Endodermal cell (in vitro differentiated cells): ENCODE results near the gene KCTD7. TPM values are rescaled to one million over a fixed set of nuclear protein-coding genes. Genes with fewer than 3 reads are reported as not detected.
"Not testable (repeated sequence)": the region's sequence is repeated elsewhere in the genome, so short reads cannot be mapped to it uniquely, and the experiment has no call there.

Source experiments
- DNase-seq: peaks from one replicate; pipeline ENCODE4 v3.0.0-alpha.2; 2017
- H3K27ac ChIP-seq: 2 replicates; pipeline ENCODE4 v1.5.1; 2013; ENCODE audit warnings: mild to moderate bottlenecking, low read depth, low read length, moderate library complexity
- H3K27me3 ChIP-seq: 2 replicates; pipeline ENCODE4 v1.6.1; 2013; ENCODE audit warnings: mild to moderate bottlenecking, low read length, moderate library complexity; ENCODE audit not compliant: insufficient read depth, control insufficient read depth, poor library complexity, severe bottlenecking
- H3K36me3 ChIP-seq: 2 replicates; pipeline ENCODE4 v1.7.0; 2013; ENCODE audit warnings: mild to moderate bottlenecking, low read length, moderate library complexity; ENCODE audit not compliant: control insufficient read depth, insufficient read depth
- H3K4me1 ChIP-seq: one replicate; pipeline ENCODE4 v1.7.0; 2013; ENCODE audit warnings: low read length; ENCODE audit not compliant: control insufficient read depth, insufficient read depth
- H3K4me3 ChIP-seq: 2 replicates; pipeline ENCODE4 v1.5.1; 2013; ENCODE audit warnings: mild to moderate bottlenecking, low read length, moderate library complexity
- H3K9ac ChIP-seq: 2 replicates; pipeline ENCODE4 v1.6.1; 2013; ENCODE audit warnings: mild to moderate bottlenecking, low read length, moderate library complexity; ENCODE audit not compliant: poor library complexity, severe bottlenecking; ENCODE audit errors: extremely low read depth
- H3K9me3 ChIP-seq: 2 replicates; pipeline ENCODE4 v1.6.1; 2013; ENCODE audit warnings: mild to moderate bottlenecking, low read length, moderate library complexity; ENCODE audit not compliant: control insufficient read depth
- H3K27ac Mint-ChIP-seq: 2 replicates; pipeline ENCODE4 v1.8.0; 2020; ENCODE audit warnings: mixed read lengths
- H3K27me3 Mint-ChIP-seq: 2 replicates; pipeline ENCODE4 v1.8.0; 2021; ENCODE audit warnings: mild to moderate bottlenecking, mixed read lengths; ENCODE audit not compliant: insufficient read depth
- H3K36me3 Mint-ChIP-seq: 2 replicates; pipeline ENCODE4 v1.8.0; 2020; ENCODE audit warnings: low read depth, mixed read lengths
- H3K4me1 Mint-ChIP-seq: 2 replicates; pipeline ENCODE4 v1.8.0; 2020; ENCODE audit warnings: mixed read lengths
- H3K4me3 Mint-ChIP-seq: 2 replicates; pipeline ENCODE4 v1.8.0; 2020; ENCODE audit warnings: mild to moderate bottlenecking, moderate library complexity, mixed read lengths
- H3K9me3 Mint-ChIP-seq: 2 replicates; pipeline ENCODE4 v1.8.0; 2020; ENCODE audit warnings: mild to moderate bottlenecking, mixed read lengths
- WGBS, 2 experiments: methylation state at CpG; one replicate each; pipeline versions ENCODE4 v1.1.5 to v1.1.7; 2013; ENCODE audit warnings: missing lambda C conversion rate in 2 of 2, mixed read lengths in 1 of 2; ENCODE audit not compliant: insufficient coverage in 1 of 2, insufficient read length in 1 of 2; 5-methylcytosine and 5-hydroxymethylcytosine counted together
- total RNA-seq, 2 donors: library from RNA; stranded (reverse); fragmentation: NEBNext Ultra II Directional in 1 of 2; extraction: Animal tissue kit (Norgen Biotek cat#: 25700) in 1 of 2; gene quantifications; 2 replicates in 1 of 2; 3 replicates in 1 of 2; pipeline ENCODE4 v1.2.1, GENCODE V29; 2021
- TF ChIP-seq, protein P1 (sequence below): fragments of 200-600 bp; sonication (generic); conservative IDR thresholded peaks from 2 replicates; pipeline ENCODE4 v1.5.0; 2021; ENCODE audit warnings: antibody characterized with exemption, mild to moderate bottlenecking

Gene KCTD7
- total RNA-seq, 2 donors from 2014 or later = 13.1 to 15.6 TPM

DNA sequence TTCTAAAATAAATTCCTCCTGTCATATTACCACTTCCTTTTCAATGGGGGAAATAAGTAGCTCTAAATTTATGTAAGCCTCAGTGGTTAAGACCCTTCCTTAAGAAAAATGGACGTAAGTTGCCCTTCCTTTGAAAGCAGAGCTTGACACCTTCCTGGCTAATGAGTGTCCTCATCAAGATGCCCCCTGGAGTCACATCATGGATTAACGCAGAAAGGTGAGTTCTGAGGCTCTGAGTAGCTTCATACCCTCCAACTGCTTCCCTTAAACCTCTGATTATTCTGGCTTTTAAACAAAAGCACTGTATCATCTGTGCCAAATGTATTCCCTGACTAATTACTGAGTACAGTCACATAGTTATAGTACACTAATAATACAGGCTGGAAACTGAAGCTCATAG is 14.7 kb downstream of the KCTD7 start:
- no peak for DNase-seq
- Histone ChIP-seq H3K4me1 (peaks cover 9% of the 10 kb centered on the region), H3K27ac (no peak overlapping the region), H3K4me3 (no peak overlapping the region), H3K9me3 (no peaks in the 10 kb centered on the region), H3K36me3 (peaks cover 71% of the 10 kb centered on the region), H3K27me3 (no peaks in the 10 kb centered on the region), H3K9ac (no peak overlapping the region)
- TF ChIP-seq, protein P1, sequence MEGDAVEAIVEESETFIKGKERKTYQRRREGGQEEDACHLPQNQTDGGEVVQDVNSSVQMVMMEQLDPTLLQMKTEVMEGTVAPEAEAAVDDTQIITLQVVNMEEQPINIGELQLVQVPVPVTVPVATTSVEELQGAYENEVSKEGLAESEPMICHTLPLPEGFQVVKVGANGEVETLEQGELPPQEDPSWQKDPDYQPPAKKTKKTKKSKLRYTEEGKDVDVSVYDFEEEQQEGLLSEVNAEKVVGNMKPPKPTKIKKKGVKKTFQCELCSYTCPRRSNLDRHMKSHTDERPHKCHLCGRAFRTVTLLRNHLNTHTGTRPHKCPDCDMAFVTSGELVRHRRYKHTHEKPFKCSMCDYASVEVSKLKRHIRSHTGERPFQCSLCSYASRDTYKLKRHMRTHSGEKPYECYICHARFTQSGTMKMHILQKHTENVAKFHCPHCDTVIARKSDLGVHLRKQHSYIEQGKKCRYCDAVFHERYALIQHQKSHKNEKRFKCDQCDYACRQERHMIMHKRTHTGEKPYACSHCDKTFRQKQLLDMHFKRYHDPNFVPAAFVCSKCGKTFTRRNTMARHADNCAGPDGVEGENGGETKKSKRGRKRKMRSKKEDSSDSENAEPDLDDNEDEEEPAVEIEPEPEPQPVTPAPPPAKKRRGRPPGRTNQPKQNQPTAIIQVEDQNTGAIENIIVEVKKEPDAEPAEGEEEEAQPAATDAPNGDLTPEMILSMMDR = peak; percentile 51
- Mint-ChIP-seq H3K4me3 (no peak overlapping the region), H3K9me3 (no peaks in the 10 kb centered on the region), H3K27me3 (no peaks in the 10 kb centered on the region), H3K27ac (no peak overlapping the region), H3K4me1 (peaks cover 3% of the 10 kb centered on the region), H3K36me3 (peaks cover 68% of the 10 kb centered on the region)
- 84 to 91% methylated on average over 2 of the region's 2 CpGs for WGBS, 2 experiments

DNA sequence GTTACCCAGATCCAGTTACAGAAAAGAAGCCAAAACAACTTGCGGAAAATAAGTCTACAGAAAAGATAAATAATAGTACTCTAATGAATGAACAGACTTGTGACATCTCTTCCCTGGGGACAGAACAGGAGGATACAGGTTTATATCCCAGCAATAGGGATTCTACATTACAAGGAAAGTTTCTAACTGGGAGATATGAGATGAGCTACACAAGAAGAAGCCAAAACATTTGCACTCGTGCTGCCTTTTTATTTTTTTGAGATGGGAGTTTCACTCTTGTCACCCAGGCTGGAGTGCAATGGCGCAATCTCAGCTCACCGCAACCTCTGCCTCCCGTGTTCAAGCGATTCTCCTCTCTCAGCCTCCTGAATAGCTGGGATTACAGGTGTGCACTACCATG is 22.3 kb downstream of the KCTD7 start:
- H3K27ac Mint-ChIP-seq, H3K4me3 Mint-ChIP-seq: not testable (repeated sequence)

DNA sequence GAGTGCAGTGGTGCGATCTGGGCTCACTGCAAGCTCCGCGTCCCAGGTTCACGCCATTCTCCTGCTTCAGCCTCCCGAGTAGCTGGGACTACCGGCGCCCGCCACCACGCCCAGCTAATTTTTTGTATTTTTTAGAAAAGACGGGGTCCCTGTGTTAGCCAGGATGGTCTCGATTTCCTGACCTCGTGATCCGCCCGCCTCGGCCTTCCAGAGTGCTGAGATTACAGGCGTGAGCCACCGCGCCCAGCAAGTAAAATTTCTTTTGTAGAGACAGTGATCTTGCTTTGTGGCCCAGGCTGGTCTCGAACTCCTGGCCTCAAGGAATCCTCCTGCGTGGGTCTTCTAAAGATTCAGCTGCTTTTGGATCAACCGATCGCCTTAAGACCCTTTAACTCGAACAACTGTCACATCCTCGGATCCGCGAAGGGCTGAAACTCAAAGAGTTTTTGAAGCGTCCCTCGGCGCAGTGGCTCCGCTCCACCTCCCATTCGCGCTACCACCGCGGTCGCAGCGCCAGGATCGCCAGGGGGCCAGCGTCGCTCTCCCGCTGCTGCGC is 25.1 kb downstream of the KCTD7 start:
- not testable (repeated sequence) for H3K9me3 ChIP-seq, H3K9me3 Mint-ChIP-seq, H3K36me3 Mint-ChIP-seq, H3K4me1 ChIP-seq, H3K36me3 ChIP-seq, H3K27me3 Mint-ChIP-seq, H3K4me1 Mint-ChIP-seq, H3K27me3 ChIP-seq, DNase-seq
- Histone ChIP-seq H3K4me3 (peak overlapping the region; percentile 89), H3K27ac (peak overlapping the region; percentile 97), H3K9ac (peak overlapping the region; percentile 92)
- Mint-ChIP-seq H3K4me3 (peak overlapping the region; percentile 94), H3K27ac (peak overlapping the region; percentile 99)
- WGBS, 2 experiments = 18 to 21% methylated on average over 36 to 41 of the region's 41 CpGs

More for the DNA sequence above, 22.3 kb downstream of the KCTD7 start:
- H3K27me3 Mint-ChIP-seq, H3K27ac ChIP-seq, H3K36me3 Mint-ChIP-seq, H3K9ac ChIP-seq, H3K4me1 Mint-ChIP-seq, H3K4me3 ChIP-seq, H3K9me3 Mint-ChIP-seq, H3K4me1 ChIP-seq, H3K9me3 ChIP-seq, H3K27me3 ChIP-seq, H3K36me3 ChIP-seq, DNase-seq: not testable (repeated sequence)
- 84 to 91% methylated on average over 5 to 6 of the region's 6 CpGs for WGBS, 2 experiments

DNA sequence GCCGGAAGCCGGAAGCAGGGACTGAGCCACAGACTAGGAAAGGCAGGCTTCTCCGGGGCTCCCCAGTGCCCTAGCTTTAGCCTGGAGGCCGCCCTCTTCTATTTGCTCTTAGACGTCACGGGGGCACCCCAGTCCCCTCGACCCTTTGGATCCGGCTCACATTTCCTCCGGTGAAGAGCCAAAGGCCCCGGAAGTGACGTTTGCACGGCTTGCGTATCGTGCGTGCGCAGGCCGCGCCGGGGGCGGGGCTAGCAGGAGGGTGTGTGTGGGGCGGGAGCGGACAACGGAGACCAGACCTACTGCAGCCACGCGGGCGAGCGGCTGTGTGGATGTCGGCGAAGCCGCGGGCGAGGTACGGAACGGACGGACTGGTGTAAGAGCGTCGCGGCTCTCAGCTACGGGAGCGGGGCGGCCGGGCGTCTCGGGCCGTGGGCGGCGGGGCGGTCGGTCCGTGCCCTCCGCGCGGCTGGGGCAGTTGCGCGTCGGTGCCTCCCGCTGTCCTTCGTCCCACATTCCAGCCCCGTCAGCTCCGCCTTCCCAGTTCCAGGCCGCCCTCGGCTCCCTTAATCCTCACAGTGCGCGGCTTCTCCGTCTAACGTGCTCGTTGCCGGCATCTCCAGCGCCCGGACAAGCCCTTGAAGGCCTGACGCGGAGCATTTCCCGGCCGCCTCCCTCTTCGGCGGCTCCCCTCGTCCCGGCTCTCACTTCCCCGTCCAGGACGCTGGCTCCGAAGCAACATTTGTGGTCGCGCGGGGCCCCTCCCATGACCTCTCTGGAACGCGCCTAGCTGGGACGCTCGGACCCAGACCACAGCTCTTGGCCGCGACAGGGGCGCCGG is 25.8 kb downstream of the KCTD7 start:
- Histone ChIP-seq H3K27ac (peak overlapping the region; percentile 97), H3K9me3 (no peaks in the 10 kb centered on the region), H3K27me3 (no peaks in the 10 kb centered on the region), H3K4me1 (no peaks in the 10 kb centered on the region), H3K4me3 (peak overlapping the region; percentile 89), H3K36me3 (peaks cover 6% of the 10 kb centered on the region), H3K9ac (peak overlapping the region; percentile 92)
- peak; percentile 99 for DNase-seq
- H3K9me3 Mint-ChIP-seq = no peaks in the 10 kb centered on the region
- TF ChIP-seq, protein P1 = no peak
- peak overlapping the region; percentile 94 for H3K4me3 Mint-ChIP-seq
- peaks cover 3% of the 10 kb centered on the region for H3K4me1 Mint-ChIP-seq
- H3K27me3 Mint-ChIP-seq = no peaks in the 10 kb centered on the region
- peaks cover 10% of the 10 kb centered on the region for H3K36me3 Mint-ChIP-seq
- 0% methylated on average over 46 to 92 of the region's 92 CpGs for WGBS, 2 experiments
- peak overlapping the region; percentile 99 for H3K27ac Mint-ChIP-seq
